ENCODE results near the gene KRT39. TPM values are rescaled to one million over a fixed set of nuclear protein-coding genes. Genes with fewer than 3 reads are reported as not detected.
"Not testable (repeated sequence)": the region's sequence is repeated elsewhere in the genome, so short reads cannot be mapped to it uniquely, and the experiment has no call there.

Gene KRT39
- not detected for total RNA-seq

- ATAC-seq (no peak), DNase-seq (ENCODE audit: low spot score) (no peak)
These were observed at the start of gene KRT39 for GRCh38 chr17:40966848-40967247. KRT39 (minus strand) TSS chr17:40966948; CDS start chr17:40966856, 92 bp downstream.

GRCh38 chr17:41015454-41015853 lies 48.7 kb upstream of the KRT39 start:
- DNase-seq (ENCODE audit: low spot score), result no peak

GRCh38 chr17:41013606-41014005 lies 46.9 kb upstream of the KRT39 start:
- ATAC-seq, result no peak
- no peak for DNase-seq (ENCODE audit: low spot score)

More at GRCh38 chr17:41015454-41015853, 48.7 kb upstream of the KRT39 start:
- no peak for ATAC-seq

GRCh38 chr17:41013181-41013580 lies 46.4 kb upstream of the KRT39 start:
- ATAC-seq, result no peak
- no peak for DNase-seq (ENCODE audit: low spot score)

- ATAC-seq (no peak), DNase-seq (ENCODE audit: low spot score) (no peak)
These were observed 45.8 kb upstream of the KRT39 start for GRCh38 chr17:41012326-41013120.

- no peak for ATAC-seq
- DNase-seq (ENCODE audit: low spot score), result no peak
These were observed 43.7 kb upstream of the KRT39 start for GRCh38 chr17:41010441-41010840.

GRCh38 chr17:41009936-41010335 lies 43.2 kb upstream of the KRT39 start:
- no peak for DNase-seq (ENCODE audit: low spot score)
- ATAC-seq, result no peak

GRCh38 chr17:41009301-41009760 lies 42.6 kb upstream of the KRT39 start:
- ATAC-seq (no peak), DNase-seq (ENCODE audit: low spot score) (no peak)

- no peak for DNase-seq (ENCODE audit: low spot score)
These were observed 42.1 kb upstream of the KRT39 start, which contains the start of gene KRTAP3-1 for GRCh38 chr17:41008811-41009210. KRTAP3-1 (minus strand) TSS chr17:41009128; CDS start chr17:41009074, 54 bp downstream.

GRCh38 chr17:41004397-41004796 lies 37.6 kb upstream of the KRT39 start:
- DNase-seq (ENCODE audit: low spot score) (no peak), ATAC-seq (no peak)

More at GRCh38 chr17:41008811-41009210, 42.1 kb upstream of the KRT39 start, which contains the start of gene KRTAP3-1:
- no peak for ATAC-seq

GRCh38 chr17:41003926-41004325 lies 37.2 kb upstream of the KRT39 start:
- no peak for ATAC-seq

GRCh38 chr17:41002814-41003213 lies 36.1 kb upstream of the KRT39 start:
- ATAC-seq, result no peak
- DNase-seq (ENCODE audit: low spot score), result no peak

More at GRCh38 chr17:41003926-41004325, 37.2 kb upstream of the KRT39 start:
- no peak for DNase-seq (ENCODE audit: low spot score)

- DNase-seq (ENCODE audit: low spot score) (no peak), ATAC-seq (no peak)
These were observed 35.0 kb upstream of the KRT39 start for GRCh38 chr17:41001795-41002194.

GRCh38 chr17:40999563-40999962 lies 32.8 kb upstream of the KRT39 start, which contains the start of gene KRTAP3-2:
KRTAP3-2 (minus strand) TSS chr17:40999906; CDS start chr17:40999853, 53 bp downstream.
- not testable (repeated sequence) for ATAC-seq; DNase-seq (ENCODE audit: low spot score)

GRCh38 chr17:40997361-40997760 lies 30.6 kb upstream of the KRT39 start:
- DNase-seq (ENCODE audit: low spot score), result no peak
- ATAC-seq, result no peak

GRCh38 chr17:40996829-40997228 lies 30.1 kb upstream of the KRT39 start:
- ATAC-seq, result no peak
- no peak for DNase-seq (ENCODE audit: low spot score)

- DNase-seq (ENCODE audit: low spot score) (no peak), ATAC-seq (no peak)
These were observed 28.4 kb upstream of the KRT39 start for GRCh38 chr17:40995116-40995515.

- no peak for ATAC-seq
- DNase-seq (ENCODE audit: low spot score), result no peak
These were observed 27.1 kb upstream of the KRT39 start, which contains the start of gene KRTAP3-3 for GRCh38 chr17:40993839-40994238. KRTAP3-3 (minus strand) TSS chr17:40994164; CDS start chr17:40994097, 67 bp downstream.

GRCh38 chr17:40993084-40993483 lies 26.3 kb upstream of the KRT39 start:
- ATAC-seq, result no peak
- DNase-seq (ENCODE audit: low spot score), result no peak

- ATAC-seq, result no peak
- DNase-seq (ENCODE audit: low spot score), result no peak
These were observed 25.9 kb upstream of the KRT39 start for GRCh38 chr17:40992666-40993065.

- ATAC-seq (no peak), DNase-seq (ENCODE audit: low spot score) (no peak)
These were observed 20.2 kb upstream of the KRT39 start for GRCh38 chr17:40986920-40987319.

- DNase-seq (ENCODE audit: low spot score) (no peak), ATAC-seq (no peak)
These were observed 17.5 kb upstream of the KRT39 start, which contains the start of gene KRT40 for GRCh38 chr17:40984226-40984625. KRT40 (minus strand) TSS chr17:40984326; CDS start chr17:40984273, 53 bp downstream.
